Heart right ventricle (tissue), 16 donors: Measurements from ENCODE around the gene CDC26. TPM values are rescaled to one million over a fixed set of nuclear protein-coding genes. Genes with fewer than 3 reads are reported as not detected.

Source experiments
- ATAC-seq, 8 donors: fragments of 200-7000 bp; cut with Tn5 transposase; one replicate each; pipeline ENCODE4 v1.9.1; 2020; ENCODE audit warnings: mild to moderate bottlenecking in 8 of 8, moderate library complexity in 8 of 8, moderate number of reproducible peaks in 1 of 8
- DNase-seq, 2 donors: peaks; one replicate each; pipeline ENCODE4 v3.0.0-alpha.2; 2020
- H3K27ac ChIP-seq, 10 donors: fragments of 200-600 bp; sonication (generic) in 2 of 10; one replicate each; pipeline versions ENCODE4 v1.5.0 to v1.8.0; 2020 to 2022; ENCODE audit warnings: mild to moderate bottlenecking in 3 of 10
- H3K27me3 ChIP-seq, 7 donors: fragments of 200-600 bp; one replicate each; pipeline ENCODE4 v1.8.0; 2021 to 2022; ENCODE audit warnings: mild to moderate bottlenecking in 2 of 7
- H3K36me3 ChIP-seq, 9 donors: fragments of 200-600 bp; sonication (generic) in 1 of 9; one replicate each; pipeline versions ENCODE4 v1.5.0 to v1.8.0; 2020 to 2022; ENCODE audit warnings: mild to moderate bottlenecking in 2 of 9
- H3K4me1 ChIP-seq, 9 donors: fragments of 200-600 bp; sonication (generic) in 1 of 9; one replicate each; pipeline versions ENCODE4 v1.5.0 to v1.8.0; 2020 to 2022; ENCODE audit warnings: mild to moderate bottlenecking in 4 of 9
- H3K4me3 ChIP-seq, 10 donors: fragments of 200-600 bp; sonication (generic) in 2 of 10; one replicate each; pipeline versions ENCODE4 v1.5.0 to v1.8.0; 2020 to 2022; ENCODE audit warnings: mild to moderate bottlenecking in 7 of 10, moderate library complexity in 2 of 10
- H3K9me3 ChIP-seq, 11 donors: fragments of 200-600 bp in 10 of 11; sonication (generic) in 2 of 11; one replicate each; pipeline versions ENCODE4 v1.5.0 to v1.8.0; 2013 to 2022; ENCODE audit warnings: mild to moderate bottlenecking in 2 of 11, control low read depth in 1 of 11, moderate library complexity in 1 of 11
- CTCF ChIP-seq, 9 donors: fragments of 200-600 bp; sonication (generic) in 2 of 9; IDR thresholded peaks; one replicate each; pipeline versions ENCODE4 v1.5.0 to v1.8.0; 2021 to 2022; ENCODE audit warnings: antibody characterized with exemption in 9 of 9, mild to moderate bottlenecking in 5 of 9, moderate library complexity in 1 of 9
- WGBS, 2 donors: extraction: QIAGEN DNeasy Blood & Tissue Kit; methylation state at CpG; one replicate each; pipeline ENCODE4 v1.1.7; 2013; ENCODE audit warnings: inconsistent platforms in 1 of 2; 5-methylcytosine and 5-hydroxymethylcytosine counted together
- intact Hi-C, 10 donors: fragments of 100-400 bp; cut with DNase I; formaldehyde crosslinking; loops; one replicate each; pipeline versions ENCODE4 v1.11.1 to v1.14.2; 2022
- polyA plus RNA-seq, 2 donors: library from polyadenylated mRNA; stranded (reverse); fragments of 200-250 nt; gene quantifications; one replicate each; pipeline ENCODE4 v1.2.3, GENCODE V29; 2013
- total RNA-seq, 10 donors: library from RNA; stranded (reverse); fragmentation: NEBNext Ultra II Directional in 3 of 10; extraction: Animal tissue kit (Norgen Biotek cat#: 25700) in 3 of 10; gene quantifications; one replicate each; pipeline versions ENCODE4 v1.2.1 to v1.2.4, GENCODE V29; 2021 to 2023
- donor health status: Arrhythmogenic right ventricular cardiomyopathy.
- donor health status: ischemic (EF 13 %, LVEDD 7.1; RV severe dilation, severe dysfunction).
- donor health status: healthy with polysubstance abuse.
- donor health status: DM: no; HTN: yes; CAD: no.
- donor health status: DM: no; HTN: no; CAD: no.
- donor health status: ischemic (EF 25% LVEDD 6.9; RV normal size, moderate dysfunction).
- donor health status: ischemic (EF 25% LVEDD 5.7; RV mildly dilated, moderate dysfunction).
- donor health status: healthy.
- donor health status: DM: yes; HTN: yes; CAD: no.
- donor health status: Ischemic cardiomyopathy.
- donor health status: ischemic (EF 35%, LVEDD 5.7; RV mildly dilated, moderate dysfunction).
- donor health status: nonischemic (EF 11% LVEDD 7.7; RV severe dilation, severe dysfunction).
- donor health status: DM: yes; HTN: yes; CAD: no.
- donor health status: PGD.
- donor health status: ischemic (EF 29% LVEDD 5.4; RV normal size, mild dysfunction).
- donor health status: nonischemic (EF 23%, LVEDD 6.1; RV moderate dilation, normal function).

CDC26 gene
- total and polyA plus RNA-seq, 12 donors: 24.6 to 48.8 (median 30.8) TPM

GRCh38 chr9:113319054-113319453, 43.7 kb upstream of the CDC26 start:
- no peak overlapping the region for H3K27ac ChIP-seq
- intact Hi-C loops: loop anchor here in 1 of 10 donors (10.0 kb wide), 1 partner anchor 266 kb away; no protein-coding TSS in a partner anchor
- no peaks in the 10 kb centered on the region for H3K4me1 ChIP-seq
- H3K4me3 ChIP-seq: no peak overlapping the region
- no peak for ATAC-seq
- no peak for DNase-seq
- no peak for TF ChIP-seq CTCF (IDR thresholded peaks at IDR 0.05)
- no peaks in the 10 kb centered on the region for H3K9me3 ChIP-seq
- no peaks in the 10 kb centered on the region for H3K27me3 ChIP-seq
- H3K36me3 ChIP-seq: peaks cover 0 to 57% (median 6%) of the 10 kb centered on the region in 9 donors
- WGBS, 2 donors: 87 to 91% methylated on average over 2 of the region's 2 CpGs

GRCh38 chr9:113317777-113318176, 42.4 kb upstream of the CDC26 start:
- WGBS, 2 donors: 67 to 72% methylated on average over 2 of the region's 2 CpGs
- no peaks in the 10 kb centered on the region for H3K9me3 ChIP-seq
- ATAC-seq (peak in 1 of 8 donors; percentile 42), DNase-seq (no peak)
- no peak overlapping the region for H3K27ac ChIP-seq
- no peaks in the 10 kb centered on the region for H3K27me3 ChIP-seq
- intact Hi-C loops: loop anchor here in 1 of 10 donors (10.0 kb wide), 1 partner anchor 267 kb away; no protein-coding TSS in a partner anchor
- no peak overlapping the region for H3K4me3 ChIP-seq
- peaks cover 0 to 57% (median 6%) of the 10 kb centered on the region in 9 donors for H3K36me3 ChIP-seq
- TF ChIP-seq CTCF (IDR thresholded peaks at IDR 0.05): peak in 3 of 9 donors; percentile 8 to 20 (median 12)
- no peaks in the 10 kb centered on the region for H3K4me1 ChIP-seq

GRCh38 chr9:113316030-113316429, 40.7 kb upstream of the CDC26 start:
- TF ChIP-seq CTCF (IDR thresholded peaks at IDR 0.05): no peak
- Histone ChIP-seq H3K27me3 (no peaks in the 10 kb centered on the region), H3K9me3 (no peaks in the 10 kb centered on the region), H3K4me3 (no peak overlapping the region), H3K36me3 (peaks cover 0 to 41% (median 6%) of the 10 kb centered on the region in 9 donors), H3K27ac (no peak overlapping the region), H3K4me1 (peaks cover 0 to 8% (median 2%) of the 10 kb centered on the region in 9 donors)
- ATAC-seq (no peak), DNase-seq (no peak)
- intact Hi-C loops: loop anchor here in 1 of 10 donors (10.0 kb wide), 1 partner anchor 269 kb away; no protein-coding TSS in a partner anchor
- WGBS, 2 donors: 94 to 97% methylated on average over 4 of the region's 4 CpGs

GRCh38 chr9:113315231-113315630, 39.9 kb upstream of the CDC26 start:
- no peak for ATAC-seq
- H3K27me3 ChIP-seq: no peaks in the 10 kb centered on the region
- H3K4me1 ChIP-seq: peaks cover 0 to 16% (median 9%) of the 10 kb centered on the region in 9 donors
- H3K9me3 ChIP-seq: no peaks in the 10 kb centered on the region
- DNase-seq: no peak
- intact Hi-C loops: loop anchor here in 1 of 10 donors (10.0 kb wide), 1 partner anchor 270 kb away; no protein-coding TSS in a partner anchor
- no peak overlapping the region for H3K4me3 ChIP-seq
- TF ChIP-seq CTCF (IDR thresholded peaks at IDR 0.05): no peak
- H3K27ac ChIP-seq: no peak overlapping the region
- peaks cover 0 to 33% (median 6%) of the 10 kb centered on the region in 9 donors for H3K36me3 ChIP-seq
